NCI-H2029 treated with DMSO at 0.1 percent for 48 hours (cell line): ENCODE measurements around the gene EI24.
A peak's percentile ranks its signal among the peaks of the same experiment; 100 is the strongest.
"Not testable (repeated sequence)": the region's sequence is repeated elsewhere in the genome, so short reads cannot be mapped to it uniquely, and the experiment has no call there.

Source experiments
- DNase-seq: peaks from one replicate; lab custom pipeline; 2025; lab: John Stamatoyannopoulos, UW

EI24 gene

GRCh38 chr11:125568970-125569914, at the start of gene EI24:
Gene EI24, plus strand, starts transcription at chr11:125569477. Its CDS starts 3,051 bp downstream, at chr11:125572528.
- DNase-seq, result peak; percentile 47

- no peak for DNase-seq
Measured at GRCh38 chr11:125519860-125520834, 49.1 kb upstream of the EI24 start.

GRCh38 chr11:125525303-125525702, 44.0 kb upstream of the EI24 start:
- no peak for DNase-seq

- DNase-seq, result no peak
Measured at GRCh38 chr11:125532668-125533067, 36.6 kb upstream of the EI24 start.

GRCh38 chr11:125535585-125535984, 33.7 kb upstream of the EI24 start:
- DNase-seq, result no peak

- DNase-seq, result not testable (repeated sequence)
Measured at GRCh38 chr11:125536834-125537233, 32.4 kb upstream of the EI24 start.

- DNase-seq, result no peak
Measured at GRCh38 chr11:125542709-125543108, 26.6 kb upstream of the EI24 start.

- DNase-seq, result no peak
Measured at GRCh38 chr11:125550780-125551179, 18.5 kb upstream of the EI24 start.

GRCh38 chr11:125551835-125552342, 17.4 kb upstream of the EI24 start:
- no peak for DNase-seq

- DNase-seq, result no peak
Measured at GRCh38 chr11:125552927-125553326, 16.4 kb upstream of the EI24 start.

- DNase-seq, result no peak
Measured at GRCh38 chr11:125553357-125553756, 15.9 kb upstream of the EI24 start.

- no peak for DNase-seq
Measured at GRCh38 chr11:125554038-125554437, 15.2 kb upstream of the EI24 start.

GRCh38 chr11:125559888-125560287, 9.4 kb upstream of the EI24 start:
- no peak for DNase-seq

GRCh38 chr11:125561924-125562323, 7.4 kb upstream of the EI24 start:
- DNase-seq, result no peak

- DNase-seq, result no peak
Measured at GRCh38 chr11:125562430-125562829, 6.8 kb upstream of the EI24 start.

GRCh38 chr11:125564357-125564756, 4.9 kb upstream of the EI24 start:
- DNase-seq, result no peak

- DNase-seq, result no peak
Measured at GRCh38 chr11:125566235-125566634, 3.0 kb upstream of the EI24 start.

- no peak for DNase-seq
Measured at GRCh38 chr11:125569915-125570621, 791 bp downstream of the EI24 start.

- DNase-seq, result no peak
Measured at GRCh38 chr11:125570952-125571351, 1.7 kb downstream of the EI24 start.

GRCh38 chr11:125572916-125573315, 3.6 kb downstream of the EI24 start:
- DNase-seq, result no peak

GRCh38 chr11:125577181-125577580, 7.9 kb downstream of the EI24 start:
- not testable (repeated sequence) for DNase-seq

GRCh38 chr11:125578783-125579182, 9.5 kb downstream of the EI24 start:
- DNase-seq, result no peak
